Astrocyte (in vitro differentiated cells and primary cell): Measurements from ENCODE around the gene LIN7A.

ENCODE experiments used
- CTCF ChIP-seq: IDR thresholded peaks from 2 replicates; pipeline ENCODE4 v1.5.1; 2011; ENCODE audit warnings: low read depth, mild to moderate bottlenecking, inconsistent platforms, low read length, moderate library complexity; ENCODE audit not compliant: insufficient read depth
- EZH2 ChIP-seq: IDR thresholded peaks from 2 replicates; pipeline ENCODE4 v1.6.1; 2012; ENCODE audit warnings: mild to moderate bottlenecking, low read length, inconsistent platforms; ENCODE audit not compliant: insufficient read depth

GRCh38 chr12:80830533-80831088 lies 107.1 kb downstream of the LIN7A start:
- TF ChIP-seq CTCF: no peak
- no peak for TF ChIP-seq EZH2
